Left ventricle myocardium superior (tissue), 1 donor: ENCODE data around the gene UNC13B. TPM values are rescaled to one million over a fixed set of nuclear protein-coding genes. Genes with fewer than 3 reads are reported as not detected.

ENCODE experiments used
- ATAC-seq: fragments of 200-7000 bp; cut with Tn5 transposase; one replicate; pipeline ENCODE4 v1.9.1; 2020; ENCODE audit warnings: mild to moderate bottlenecking, moderate library complexity
- DNase-seq: peaks from one replicate; pipeline ENCODE4 v3.0.0-alpha.2; 2020
- intact Hi-C: fragments of 100-400 bp; cut with micrococcal nuclease; formaldehyde crosslinking; loops from one replicate; pipeline ENCODE4 v1.11.0; 2022
- total RNA-seq: library from RNA; stranded (reverse); fragmentation: NEBNext Ultra II Directional; extraction: Animal tissue kit (Norgen Biotek cat#: 25700); gene quantifications from one replicate; pipeline ENCODE4 v1.2.1, GENCODE V29; 2021
- donor health status: DM: no; HTN: yes; CAD: no; lungs with severe emphysema.

Gene UNC13B
- total RNA-seq, 1 donor from 2014 or later = 25.5 TPM

DNA sequence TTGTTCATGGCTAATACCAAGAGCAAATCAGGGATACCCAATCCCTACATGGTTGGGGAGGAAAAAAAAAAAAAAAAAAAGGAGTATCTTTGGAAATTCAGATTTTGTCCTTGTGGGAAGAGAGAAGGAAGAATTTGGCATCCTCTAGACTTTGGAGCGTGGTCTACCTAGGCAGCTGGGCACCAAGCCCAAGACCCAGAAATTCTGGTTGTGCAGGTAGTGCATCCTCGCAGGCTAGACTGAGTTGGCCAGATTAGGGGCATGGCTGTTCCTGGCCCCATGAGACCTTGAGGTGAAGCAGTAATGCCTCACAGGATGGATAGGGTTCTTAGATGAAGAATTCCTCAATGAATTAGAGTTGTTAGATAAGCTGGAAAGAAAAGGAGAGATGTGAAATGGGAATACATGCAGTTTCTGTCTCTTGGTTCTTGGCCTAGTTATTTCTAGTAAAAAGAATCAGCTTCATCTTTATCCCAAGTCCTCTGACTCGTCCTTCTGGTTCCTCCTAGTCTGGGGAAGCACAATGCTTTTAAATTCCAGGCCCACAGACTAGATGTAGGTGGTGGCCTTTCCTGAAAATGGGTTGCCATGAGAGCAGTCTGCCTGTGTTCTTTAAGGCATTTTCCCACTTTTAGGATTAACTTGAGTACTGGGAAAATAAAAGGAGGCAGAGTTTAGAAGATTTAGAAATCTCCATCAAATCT lies 187.6 kb downstream of the UNC13B start:
- intact Hi-C loops = no loop called here
- no peak for ATAC-seq

DNA sequence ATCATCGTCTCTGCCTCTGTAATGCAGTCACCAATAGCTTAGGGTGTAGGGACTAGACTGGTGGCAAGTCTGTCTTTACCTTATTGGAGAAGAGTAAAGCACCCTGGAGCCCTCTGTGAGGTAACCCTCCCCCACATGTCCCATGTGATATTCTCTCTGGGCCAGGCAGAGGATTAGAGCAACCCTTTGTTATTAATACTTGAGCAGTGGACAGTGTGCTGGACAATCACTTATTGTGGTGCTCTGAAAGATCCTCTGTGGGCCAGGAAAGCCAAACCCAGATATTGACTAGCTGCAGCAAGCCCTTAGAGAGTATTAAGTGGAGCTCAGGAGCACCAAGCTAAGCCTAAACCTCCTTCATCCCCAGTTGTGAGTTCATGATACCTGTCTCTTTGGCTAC lies 188.4 kb downstream of the UNC13B start:
- no peak for DNase-seq
- ATAC-seq = peak; percentile 7
- intact Hi-C loops = no loop called here

More for the DNA sequence above, 187.6 kb downstream of the UNC13B start:
- DNase-seq = no peak

DNA sequence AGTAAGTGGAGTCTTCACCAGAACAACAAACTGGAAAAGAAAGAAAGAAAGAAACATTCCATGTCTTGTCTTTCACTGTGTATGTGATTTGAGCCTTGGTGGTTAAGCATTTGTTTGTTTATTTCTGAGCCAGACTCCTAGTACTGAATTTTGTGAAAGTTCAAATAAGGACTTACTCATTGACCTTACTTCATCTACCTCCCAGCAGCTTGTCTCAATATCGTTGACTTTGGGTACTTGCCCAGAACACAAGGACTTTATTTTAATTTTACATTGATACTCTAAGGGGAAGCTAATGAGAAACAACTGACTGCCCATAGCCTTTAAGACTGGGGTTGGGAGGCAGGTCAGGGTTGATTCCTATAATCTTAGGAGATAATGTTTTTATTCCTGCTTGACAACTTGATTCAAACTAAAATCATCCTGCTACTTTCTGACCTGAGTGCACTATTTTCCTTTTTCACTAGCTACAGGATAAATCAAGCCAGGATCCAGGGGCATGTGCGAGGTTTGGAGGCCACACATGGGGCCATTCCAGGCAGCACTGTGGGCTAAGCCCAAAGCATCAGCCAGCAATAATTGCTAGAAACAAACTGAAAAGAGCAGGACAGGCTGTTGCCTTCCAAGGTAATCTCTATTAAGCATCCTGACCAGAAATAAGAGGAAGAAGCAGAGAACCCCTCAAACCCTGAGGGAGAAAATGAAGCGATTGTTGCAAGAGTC lies 189.2 kb downstream of the UNC13B start:
- ATAC-seq = peak; percentile 78
- no peak for DNase-seq
- intact Hi-C loops = no loop called here

DNA sequence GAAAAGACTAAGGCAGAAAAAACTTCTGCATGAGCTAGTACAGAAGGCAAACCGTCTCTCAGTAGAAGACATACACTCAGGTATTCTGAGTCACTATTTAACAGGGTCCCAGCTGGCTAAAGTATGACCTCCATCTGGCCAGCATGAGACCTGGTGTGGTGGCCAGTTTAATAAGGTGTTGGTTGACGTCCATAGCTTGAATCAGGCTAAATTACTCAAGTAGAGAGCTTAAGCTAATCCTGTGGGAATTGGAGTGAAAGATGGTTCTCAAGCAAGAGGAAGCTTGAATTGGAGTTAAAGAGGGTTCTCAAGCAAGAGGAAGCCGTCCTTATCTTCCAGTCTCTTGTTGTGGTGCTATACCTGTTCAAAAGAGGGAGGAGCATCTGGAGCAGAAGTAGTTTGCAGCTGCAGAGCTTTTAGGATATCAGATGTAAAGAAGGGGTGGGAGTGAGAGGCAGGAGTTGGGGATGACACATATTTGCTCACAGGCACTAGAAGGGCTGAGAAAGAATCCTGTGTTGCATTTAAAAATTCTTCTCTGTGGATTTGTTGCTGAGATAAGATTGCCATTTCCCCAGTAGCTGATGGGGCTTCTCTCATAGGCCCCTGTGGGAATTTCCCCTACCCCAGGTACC lies 192.0 kb downstream of the UNC13B start:
- intact Hi-C loops = no loop called here

DNA sequence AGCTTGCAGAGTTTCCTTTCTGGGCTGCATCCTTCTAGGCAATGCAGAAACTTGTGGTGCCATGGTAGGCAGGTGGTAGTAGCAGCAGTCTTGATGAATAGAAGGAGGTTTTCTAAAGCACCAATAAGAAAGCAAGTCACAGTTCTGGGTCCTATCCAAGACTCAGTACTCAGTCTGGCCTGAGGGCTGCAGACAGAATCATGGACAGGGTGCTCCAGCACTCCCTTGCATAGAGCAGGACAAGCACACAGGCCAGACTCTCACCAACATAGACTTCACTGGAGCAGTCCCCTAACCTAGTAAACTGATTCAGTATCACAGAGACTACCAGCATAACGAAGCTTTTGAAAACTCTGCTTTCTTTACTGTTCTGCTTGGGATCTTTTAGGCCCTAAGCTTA lies 194.1 kb downstream of the UNC13B start:
- intact Hi-C loops = no loop called here
- DNase-seq (no peak), ATAC-seq (no peak)

More for the DNA sequence above, 192.0 kb downstream of the UNC13B start:
- ATAC-seq = no peak
- no peak for DNase-seq

DNA sequence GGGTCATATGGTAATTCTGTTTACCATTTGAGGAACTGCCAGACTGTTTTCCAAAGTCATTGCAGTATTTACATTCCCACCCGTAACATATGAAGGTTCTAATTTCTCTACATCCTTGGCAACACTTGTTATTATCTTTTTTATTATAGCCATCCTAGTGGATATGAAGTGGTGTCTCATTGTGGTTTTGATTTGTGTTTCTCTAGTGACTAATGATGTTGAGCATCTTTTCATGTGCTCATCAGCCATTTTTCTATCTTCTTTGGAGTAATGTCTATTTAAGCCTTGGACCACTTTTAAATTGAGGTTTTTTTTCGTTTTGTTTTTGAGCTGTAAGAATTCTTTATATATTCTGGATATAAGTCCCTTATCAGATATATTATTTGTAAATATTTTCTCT lies 195.3 kb downstream of the UNC13B start:
- ATAC-seq (no peak), DNase-seq (no peak)
- intact Hi-C loops = no loop called here

DNA sequence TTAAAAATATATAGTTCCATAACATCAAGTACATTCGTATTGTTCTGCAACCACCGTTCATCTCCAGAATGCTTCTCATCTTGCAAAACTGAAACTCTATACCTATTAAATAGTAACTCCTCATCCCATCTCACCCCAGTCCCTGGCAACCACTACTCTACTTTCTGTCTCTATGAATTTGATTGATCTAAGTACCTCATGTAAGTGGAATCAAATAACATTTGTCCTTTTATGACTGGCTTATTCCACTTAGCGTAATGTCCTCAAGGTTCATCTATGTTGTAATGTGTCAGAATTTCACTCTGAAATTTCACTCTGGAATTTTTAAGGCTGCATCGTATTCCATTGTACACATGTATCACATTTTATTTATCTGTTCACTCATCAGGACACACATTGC lies 196.0 kb downstream of the UNC13B start:
- intact Hi-C loops = no loop called here
- ATAC-seq = no peak
- DNase-seq = no peak

DNA sequence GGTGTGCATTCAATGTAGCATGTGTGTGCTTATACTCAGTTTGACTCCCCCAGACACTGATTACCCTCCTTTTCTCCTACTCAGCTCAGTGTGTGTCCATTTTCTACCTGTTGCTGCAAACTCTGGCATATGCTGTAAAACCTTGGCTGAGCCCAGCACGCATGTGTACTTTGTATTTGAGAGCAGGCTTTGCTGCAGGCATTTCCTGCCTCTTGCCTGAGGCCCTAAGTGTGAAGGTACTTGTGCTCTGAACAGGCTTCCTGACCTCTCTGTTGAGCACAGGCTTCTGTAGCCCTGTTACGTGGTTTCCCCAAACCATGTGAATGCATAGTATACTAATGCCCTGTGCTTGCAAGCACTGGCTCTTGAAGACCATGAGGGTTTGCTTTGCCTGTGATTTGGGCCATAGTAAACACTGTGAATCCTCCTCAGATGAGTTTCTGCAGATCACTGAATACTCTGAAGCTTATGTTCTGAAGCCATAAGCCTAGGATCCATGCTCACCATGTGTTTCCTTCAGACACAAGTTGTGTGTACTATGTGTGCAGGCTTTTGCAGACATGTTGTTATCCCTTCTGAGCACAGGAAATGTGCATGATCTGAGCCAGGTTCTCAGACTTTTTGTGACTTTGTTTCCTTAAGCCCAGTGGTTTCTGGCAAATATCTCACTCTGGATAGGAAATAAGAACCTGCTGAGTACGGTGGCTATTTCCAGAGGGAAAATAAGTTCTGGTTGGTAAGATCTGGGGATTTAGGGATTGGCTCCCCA lies 203.2 kb downstream of the UNC13B start:
- intact Hi-C loops = no loop called here
- ATAC-seq = peak; percentile 12
- DNase-seq = no peak

DNA sequence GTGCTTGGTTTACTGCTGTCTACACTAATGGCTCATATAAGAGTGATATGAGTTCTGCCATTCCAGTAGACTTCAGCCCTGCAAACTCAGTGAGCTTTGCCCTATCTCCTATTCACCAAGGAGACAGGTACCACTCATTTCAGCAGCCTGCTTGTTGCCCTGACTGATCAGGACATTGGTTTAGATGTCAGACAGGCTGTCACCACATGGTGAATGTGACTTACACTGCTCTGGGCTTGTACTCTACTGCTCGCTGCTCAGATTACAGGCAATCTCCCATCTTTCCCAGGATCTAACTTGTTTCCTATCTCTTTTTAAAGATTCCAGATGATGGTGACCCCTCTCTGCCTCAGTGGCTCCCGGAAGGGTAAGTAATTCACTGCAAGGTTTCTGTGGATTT lies 204.8 kb downstream of the UNC13B start:
- intact Hi-C loops = no loop called here
- no peak for DNase-seq
- ATAC-seq = no peak

DNA sequence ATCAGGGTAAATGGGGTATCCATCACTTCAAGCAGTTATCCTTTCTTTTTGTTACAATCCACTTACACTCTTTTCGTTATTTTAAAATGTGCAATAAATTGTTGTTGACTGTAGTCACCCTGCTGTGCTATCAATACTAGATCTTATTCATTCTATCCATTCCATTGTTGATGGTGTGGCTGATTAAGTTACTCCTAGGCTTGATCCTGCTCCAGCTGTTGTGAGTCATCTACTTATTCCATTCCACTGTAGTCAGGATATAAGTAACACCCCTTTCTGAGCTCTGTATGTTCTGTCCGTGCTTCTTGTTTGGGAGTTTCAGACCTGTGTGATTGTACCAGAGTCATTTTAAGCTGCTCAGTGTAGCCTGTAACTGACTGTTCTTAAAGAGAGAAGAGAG lies 205.6 kb downstream of the UNC13B start:
- intact Hi-C loops = no loop called here
- DNase-seq (no peak), ATAC-seq (no peak)

DNA sequence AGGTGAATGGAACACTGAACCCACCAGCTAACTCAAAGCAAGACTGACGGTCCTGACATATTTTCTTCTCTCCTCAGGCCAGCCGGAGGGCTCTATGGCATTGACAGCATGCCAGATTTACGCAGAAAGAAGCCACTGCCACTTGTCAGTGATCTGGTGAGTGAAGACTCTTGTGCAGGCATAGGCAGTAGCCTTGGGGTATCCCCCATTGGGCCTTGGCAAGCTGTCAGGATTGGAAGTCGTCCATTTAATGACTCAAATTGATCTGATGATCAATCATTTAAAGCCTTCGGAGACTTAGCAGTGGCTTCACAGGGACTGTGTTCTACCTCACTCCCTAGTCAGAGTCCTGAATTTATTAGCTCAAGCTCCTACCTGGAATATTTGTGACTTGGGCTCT lies 208.4 kb downstream of the UNC13B start:
- intact Hi-C loops = no loop called here
- no peak for ATAC-seq
- no peak for DNase-seq

DNA sequence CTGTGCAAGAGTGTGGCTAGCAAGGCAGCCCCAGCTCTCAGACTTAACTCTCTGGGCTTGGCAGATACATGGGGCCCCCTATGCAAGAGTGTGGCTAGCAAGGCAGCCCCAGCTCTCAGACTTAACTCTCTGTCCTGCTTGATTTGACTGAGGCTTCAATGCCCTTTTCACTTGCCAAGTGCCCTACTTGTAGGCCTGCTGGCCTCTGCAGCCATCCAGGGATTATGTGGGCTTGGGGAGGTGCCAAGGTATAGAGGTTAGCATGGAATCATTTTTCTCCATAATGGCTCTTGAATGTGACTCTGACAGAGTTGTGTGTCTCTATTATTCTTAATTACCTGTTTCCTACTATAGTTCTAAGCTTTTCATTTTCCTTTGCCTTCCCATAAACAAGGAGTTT lies 212.6 kb downstream of the UNC13B start:
- DNase-seq = no peak
- intact Hi-C loops = no loop called here

DNA sequence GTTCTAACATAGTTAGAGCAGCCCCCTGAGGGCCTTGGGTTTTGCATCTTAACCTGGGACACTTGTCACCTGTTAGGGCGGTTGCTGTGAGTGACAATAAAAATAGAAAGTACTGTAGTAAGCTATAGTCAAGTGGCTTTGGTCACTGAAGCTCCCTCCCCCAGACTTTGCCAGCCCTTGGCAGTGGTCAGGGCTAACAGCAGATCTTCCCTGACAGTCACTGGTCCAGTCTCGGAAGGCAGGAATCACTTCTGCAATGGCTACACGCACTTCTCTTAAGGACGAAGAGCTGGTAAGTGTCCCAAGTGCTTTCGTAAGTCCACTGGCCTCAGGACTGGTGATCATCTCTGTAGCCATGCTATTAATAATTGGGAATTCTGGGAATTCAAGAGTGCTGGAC lies 213.1 kb downstream of the UNC13B start:
- DNase-seq (no peak), ATAC-seq (peak; percentile 74)
- intact Hi-C loops = no loop called here

More for the DNA sequence above, 212.6 kb downstream of the UNC13B start:
- ATAC-seq = no peak

DNA sequence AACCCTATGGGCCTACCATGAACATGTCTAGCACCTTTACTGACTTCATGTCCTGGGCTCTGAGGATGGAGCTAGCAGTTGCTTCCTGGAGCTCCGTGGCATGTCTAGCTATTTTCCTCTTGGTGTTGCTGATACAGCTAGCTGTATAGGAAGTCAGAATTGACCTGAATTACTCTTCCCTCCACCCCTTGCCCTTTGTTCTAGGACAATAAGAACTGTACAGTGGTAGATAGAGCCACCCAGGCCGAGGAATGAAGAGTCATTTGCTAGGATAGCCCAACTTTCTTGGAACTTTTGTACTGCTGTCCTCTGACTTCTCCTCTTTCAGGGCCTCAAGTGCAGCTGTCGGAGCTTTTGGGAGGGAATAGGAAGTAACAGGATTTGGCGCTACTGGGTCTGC lies 218.2 kb downstream of the UNC13B start:
- no peak for ATAC-seq
- DNase-seq = no peak
- intact Hi-C loops = no loop called here

DNA sequence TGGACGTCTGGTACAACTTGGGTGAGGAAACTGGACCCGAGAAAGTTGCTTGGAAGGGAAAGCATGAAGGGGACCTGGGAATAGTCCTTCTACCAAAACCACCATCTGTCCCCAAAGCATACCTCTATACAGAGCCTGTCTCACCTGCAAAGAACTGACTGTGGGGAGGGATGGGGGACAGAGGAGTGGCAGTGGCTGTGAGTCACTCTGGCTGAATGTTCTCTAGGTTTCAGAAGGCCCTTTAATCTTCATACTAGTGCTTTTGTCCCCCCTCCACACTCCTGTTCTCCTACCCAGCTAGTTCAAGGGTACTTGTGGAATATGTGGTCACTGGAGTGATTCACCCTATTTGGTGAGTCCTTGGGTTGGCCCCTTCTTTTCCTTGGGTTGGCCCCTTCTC lies 218.8 kb downstream of the UNC13B start:
- DNase-seq = no peak
- intact Hi-C loops = no loop called here

DNA sequence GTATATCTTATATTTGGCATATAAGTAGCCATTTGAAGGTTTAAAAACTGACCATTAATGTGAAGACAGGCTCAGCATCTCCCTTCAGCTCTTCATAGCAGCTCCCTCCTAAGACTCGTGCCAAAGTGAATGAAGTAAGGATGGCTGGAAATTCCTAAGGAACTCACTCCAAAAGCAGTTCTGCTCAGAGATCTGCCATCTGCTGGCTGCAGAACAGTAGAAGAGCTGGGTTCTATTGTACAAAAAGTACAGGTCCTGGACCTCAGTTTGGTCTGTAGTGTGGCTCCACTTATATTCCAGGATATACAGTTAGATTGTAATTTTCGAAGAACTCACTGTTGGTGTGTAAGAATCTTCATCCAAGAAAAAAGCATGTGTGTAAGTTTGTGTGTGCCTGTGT lies 223.2 kb downstream of the UNC13B start:
- DNase-seq (no peak), ATAC-seq (peak; percentile 45)
- intact Hi-C loops = no loop called here

More for the DNA sequence above, 218.8 kb downstream of the UNC13B start:
- no peak for ATAC-seq

DNA sequence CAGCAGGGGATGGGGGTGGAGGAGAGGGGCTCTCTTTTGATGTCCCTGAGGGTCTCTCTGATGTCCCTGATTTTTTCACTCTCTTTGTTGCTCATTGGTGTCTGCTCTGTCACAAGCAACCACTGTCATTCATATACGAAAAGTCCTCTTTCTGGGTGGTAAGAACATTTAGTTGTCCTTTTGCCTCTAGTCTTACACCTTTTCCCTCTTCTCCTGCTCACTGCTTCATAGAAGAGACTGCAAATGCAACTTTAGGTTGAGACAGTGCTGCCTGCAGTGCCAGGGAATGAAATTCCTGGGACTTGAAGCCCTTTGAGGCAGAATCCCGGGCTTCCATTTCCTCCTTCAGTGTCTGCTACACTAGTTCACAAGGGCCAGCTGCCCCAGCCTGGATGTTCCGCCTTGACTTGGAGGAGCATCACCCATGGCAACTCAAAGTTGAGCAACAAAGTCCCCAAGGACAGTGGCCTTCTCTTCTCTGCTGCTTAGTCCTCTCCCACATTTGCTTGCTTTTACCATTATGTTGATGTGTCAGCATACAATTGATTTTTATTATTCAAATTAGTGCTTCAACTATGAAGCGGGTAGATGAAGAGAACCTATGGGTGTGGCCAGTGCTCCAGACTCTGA lies 233.4 kb downstream of the UNC13B start:
- ATAC-seq (peak; percentile 63), DNase-seq (peak; percentile 52)
- intact Hi-C loops = no loop called here

DNA sequence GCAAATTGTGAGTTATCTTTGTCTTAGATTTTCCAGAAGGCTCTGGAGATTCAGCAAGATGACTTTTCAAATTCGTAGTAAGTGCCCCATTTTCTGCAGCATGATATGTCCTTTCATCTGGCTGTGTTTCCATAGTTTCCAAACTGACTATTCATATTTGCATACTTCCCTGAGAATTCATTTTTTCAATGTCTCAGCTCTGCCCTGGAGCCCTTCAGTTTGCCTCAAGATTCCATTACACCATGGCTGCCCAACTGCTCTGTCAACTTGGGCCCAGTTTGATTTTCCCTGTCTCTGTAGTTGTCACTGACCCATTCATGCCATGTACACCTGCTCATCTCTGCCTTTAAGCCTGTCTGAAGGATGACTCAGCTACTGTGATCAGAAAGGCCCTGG lies 233.9 kb downstream of the UNC13B start:
- ATAC-seq = no peak
- DNase-seq = no peak
- intact Hi-C loops = no loop called here

DNA sequence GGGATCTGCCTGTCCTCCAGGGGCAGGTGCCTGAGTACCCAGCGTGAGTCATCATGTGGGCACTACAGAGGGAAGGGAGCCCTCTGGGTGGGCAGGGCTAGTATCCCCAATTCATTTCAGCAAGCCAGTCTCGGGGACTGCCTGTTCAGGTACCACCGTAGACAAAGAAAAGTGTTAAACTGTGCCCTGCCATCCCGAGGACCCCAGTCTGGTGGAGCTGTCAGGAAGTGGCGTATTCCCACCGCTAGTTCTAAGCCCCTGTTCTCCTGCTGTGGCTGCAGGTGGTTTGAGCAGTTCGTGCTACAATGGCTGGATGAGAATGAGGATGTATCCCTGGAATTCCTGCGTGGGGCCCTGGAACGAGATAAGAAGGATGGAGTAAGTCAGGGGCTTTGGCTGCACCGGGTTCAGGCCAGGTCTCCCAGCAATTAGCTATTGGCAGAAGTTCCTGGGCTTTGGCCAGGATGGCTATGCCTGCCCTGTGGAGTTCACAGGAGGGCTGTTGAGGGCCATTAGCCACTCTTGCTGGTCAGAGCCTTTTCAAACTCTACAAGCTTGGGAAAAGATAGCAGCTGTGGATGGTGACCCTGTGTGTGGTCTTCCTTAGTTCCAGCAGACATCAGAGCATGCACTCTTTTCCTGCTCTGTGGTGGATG lies 234.9 kb downstream of the UNC13B start:
- DNase-seq = peak; percentile 33
- peak; percentile 79 for ATAC-seq
- intact Hi-C loops = no loop called here
